Coronary artery (tissue), 2 donors: ENCODE results near the gene FBXO17.
"Not testable (repeated sequence)": the region's sequence is repeated elsewhere in the genome, so short reads cannot be mapped to it uniquely, and the experiment has no call there.

Experiments
- DNase-seq: peaks from one replicate; pipeline ENCODE4 v3.0.0-alpha.2; 2017; ENCODE audit warnings: low spot score
- H3K27ac ChIP-seq, 2 donors: fragments of 200-600 bp; sonication (generic); one replicate each; pipeline ENCODE4 v1.5.1; 2016 to 2019
- H3K4me3 ChIP-seq: fragments of 200-600 bp; sonication (generic); 2 replicates; pipeline ENCODE4 v1.5.1; 2016; ENCODE audit warnings: mild to moderate bottlenecking, moderate library complexity
- TF ChIP-seq, protein P1 (sequence below): fragments of 200-600 bp; sonication (generic); IDR thresholded peaks from one replicate; pipeline ENCODE4 v1.5.1; 2019; ENCODE audit warnings: antibody characterized with exemption

FBXO17 gene

DNA sequence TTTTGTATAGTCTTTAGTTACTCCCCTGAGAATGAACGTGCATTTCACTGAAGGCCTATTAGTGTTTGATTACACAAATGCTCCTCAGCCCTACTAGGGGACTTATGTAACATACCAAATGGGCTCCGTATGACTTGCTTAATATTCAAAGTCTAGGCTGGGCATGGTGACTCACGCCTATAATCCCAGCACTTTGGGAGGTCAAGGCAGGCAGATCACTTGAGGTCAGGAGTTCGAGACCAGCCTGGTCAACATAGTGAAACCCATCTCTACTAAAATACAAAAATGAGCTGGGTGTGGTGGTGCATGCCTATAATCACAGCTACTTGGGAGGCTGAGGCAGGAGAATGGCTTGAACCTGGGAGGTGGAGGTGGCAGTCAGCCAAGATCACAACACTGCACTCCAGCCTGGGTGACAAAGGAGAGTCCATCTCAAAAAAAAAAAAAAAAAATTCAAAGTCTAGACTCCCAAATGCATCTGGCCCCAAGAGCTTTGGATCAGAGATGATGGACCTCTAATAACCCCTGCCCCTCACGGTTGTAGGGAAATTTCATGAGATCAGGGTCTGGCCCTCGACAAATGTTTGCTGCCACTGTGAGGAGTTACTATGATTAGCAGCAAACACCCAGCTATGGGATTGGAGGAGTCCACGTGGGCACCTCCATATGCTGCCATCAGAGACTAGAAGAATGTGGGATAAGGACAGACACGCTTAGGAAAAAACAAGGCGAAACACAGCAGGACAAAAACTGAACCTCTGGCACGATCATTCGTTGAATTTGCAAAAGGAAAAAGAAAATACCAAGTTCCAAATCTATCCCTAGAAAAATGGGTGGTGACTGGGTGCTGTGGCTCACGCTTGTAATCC, 4.6 kb downstream of the FBXO17 start:
- DNase-seq: no peak
- H3K27ac ChIP-seq: no peak overlapping the region
- TF ChIP-seq, protein P1, sequence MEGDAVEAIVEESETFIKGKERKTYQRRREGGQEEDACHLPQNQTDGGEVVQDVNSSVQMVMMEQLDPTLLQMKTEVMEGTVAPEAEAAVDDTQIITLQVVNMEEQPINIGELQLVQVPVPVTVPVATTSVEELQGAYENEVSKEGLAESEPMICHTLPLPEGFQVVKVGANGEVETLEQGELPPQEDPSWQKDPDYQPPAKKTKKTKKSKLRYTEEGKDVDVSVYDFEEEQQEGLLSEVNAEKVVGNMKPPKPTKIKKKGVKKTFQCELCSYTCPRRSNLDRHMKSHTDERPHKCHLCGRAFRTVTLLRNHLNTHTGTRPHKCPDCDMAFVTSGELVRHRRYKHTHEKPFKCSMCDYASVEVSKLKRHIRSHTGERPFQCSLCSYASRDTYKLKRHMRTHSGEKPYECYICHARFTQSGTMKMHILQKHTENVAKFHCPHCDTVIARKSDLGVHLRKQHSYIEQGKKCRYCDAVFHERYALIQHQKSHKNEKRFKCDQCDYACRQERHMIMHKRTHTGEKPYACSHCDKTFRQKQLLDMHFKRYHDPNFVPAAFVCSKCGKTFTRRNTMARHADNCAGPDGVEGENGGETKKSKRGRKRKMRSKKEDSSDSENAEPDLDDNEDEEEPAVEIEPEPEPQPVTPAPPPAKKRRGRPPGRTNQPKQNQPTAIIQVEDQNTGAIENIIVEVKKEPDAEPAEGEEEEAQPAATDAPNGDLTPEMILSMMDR: no peak

DNA sequence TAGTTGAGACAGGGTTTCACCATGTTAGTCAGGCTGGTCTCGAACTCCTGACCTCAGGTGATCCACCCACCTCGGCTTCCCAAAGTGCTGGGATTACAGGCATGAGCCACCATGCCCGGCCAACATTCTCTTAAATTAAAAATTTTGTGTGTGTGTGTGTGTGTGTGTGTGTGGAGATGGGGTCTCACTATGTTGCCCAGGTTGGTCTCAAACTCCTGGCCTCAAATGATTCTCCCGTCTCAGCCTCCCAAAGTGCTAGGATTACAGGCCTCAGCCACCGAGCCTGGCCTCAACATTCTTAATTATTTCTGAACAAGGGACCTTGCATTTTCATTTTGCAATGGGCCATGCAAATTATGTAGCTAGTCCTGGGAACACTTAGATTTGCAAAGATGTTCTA, 9.4 kb downstream of the FBXO17 start:
- not testable (repeated sequence) for H3K4me3 ChIP-seq, DNase-seq, H3K27ac ChIP-seq

More for the DNA sequence above, 4.6 kb downstream of the FBXO17 start:
- H3K4me3 ChIP-seq: no peak overlapping the region

DNA sequence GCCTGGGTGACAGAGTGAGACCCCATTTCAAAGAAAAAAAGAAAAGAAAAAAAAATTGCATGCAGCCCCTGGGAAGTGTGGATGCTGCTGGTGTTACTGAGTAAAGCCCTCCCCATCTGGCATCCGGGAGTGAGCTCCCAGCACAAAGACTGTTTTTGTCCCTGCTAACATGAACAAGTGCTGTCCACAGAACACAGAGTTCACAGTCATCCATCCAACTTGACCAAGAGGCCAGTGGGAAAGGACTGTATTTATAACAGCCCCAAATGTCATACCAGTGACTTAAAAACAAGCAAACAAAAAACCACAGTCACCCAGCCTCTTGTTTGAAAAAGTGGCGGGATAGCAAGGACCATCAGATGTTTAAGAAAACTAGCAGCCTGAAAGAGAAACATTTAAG, 10.8 kb downstream of the FBXO17 start:
- H3K27ac ChIP-seq: no peak overlapping the region
- no peak for DNase-seq
- H3K4me3 ChIP-seq: no peak overlapping the region
- TF ChIP-seq, protein P1: no peak

DNA sequence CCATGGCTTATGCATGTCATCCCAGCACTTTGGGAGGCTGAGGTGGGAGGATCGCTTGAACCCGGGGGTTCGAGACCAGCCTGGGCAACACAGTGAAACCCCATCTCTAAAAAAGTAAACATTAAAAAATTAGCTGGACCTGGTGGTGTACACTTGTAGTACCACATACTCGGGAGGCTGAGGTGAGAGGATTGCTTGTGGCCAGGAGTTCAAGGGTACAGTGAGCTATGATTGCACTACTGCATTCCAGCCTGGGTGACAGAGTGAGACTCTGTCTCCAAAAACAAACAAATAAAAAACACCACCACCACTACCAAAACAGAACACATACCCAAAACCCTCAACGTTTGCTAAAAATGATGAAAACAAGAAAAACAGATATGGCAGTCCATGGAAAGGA, 15.9 kb downstream of the FBXO17 start:
- no peak for DNase-seq
- TF ChIP-seq, protein P1: no peak
- H3K4me3 ChIP-seq: no peak overlapping the region
- no peak overlapping the region for H3K27ac ChIP-seq

DNA sequence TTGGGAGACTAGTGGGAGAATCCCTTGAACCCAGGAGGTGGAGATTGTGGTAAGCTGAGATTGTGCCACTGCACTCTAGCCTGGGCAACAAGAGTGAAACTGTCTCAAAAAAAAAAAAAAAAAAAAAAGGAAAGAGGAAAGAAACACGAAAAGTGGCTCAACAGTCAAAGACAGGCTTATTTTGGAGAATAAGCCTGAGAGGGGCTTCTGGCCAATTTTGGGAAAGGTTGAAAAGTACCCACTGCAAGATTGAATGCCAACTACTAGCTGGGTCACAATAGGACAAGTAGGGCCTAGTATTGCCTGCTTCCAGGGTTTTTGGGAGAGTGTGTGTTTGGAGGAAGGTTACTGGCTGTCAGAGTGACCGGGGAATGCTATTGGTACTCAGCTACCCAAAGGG, 17.2 kb downstream of the FBXO17 start:
- H3K4me3 ChIP-seq: no peak overlapping the region
- H3K27ac ChIP-seq: no peak overlapping the region
- TF ChIP-seq, protein P1: no peak
- no peak for DNase-seq

DNA sequence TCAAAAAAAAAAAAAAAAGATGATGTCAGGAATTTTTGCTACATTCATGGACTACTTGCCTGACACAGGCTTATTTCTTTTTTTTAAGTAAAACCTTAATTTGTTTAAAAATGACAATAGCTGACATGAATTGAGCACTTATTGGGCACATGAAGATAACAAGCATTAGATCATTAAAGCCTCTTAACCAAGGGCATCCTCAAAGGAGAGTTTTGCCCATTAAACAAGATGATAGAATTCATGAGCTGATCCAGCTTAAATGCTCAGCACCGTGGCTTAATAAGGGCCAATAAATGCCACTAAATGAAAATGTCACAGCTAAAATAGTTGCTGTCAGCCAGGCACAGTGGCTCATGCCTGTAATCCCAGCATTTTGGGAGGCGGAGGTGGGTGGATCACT, 19.3 kb downstream of the FBXO17 start:
- Histone ChIP-seq H3K27ac (no peak overlapping the region), H3K4me3 (no peak overlapping the region)
- no peak for DNase-seq
- TF ChIP-seq, protein P1: no peak

DNA sequence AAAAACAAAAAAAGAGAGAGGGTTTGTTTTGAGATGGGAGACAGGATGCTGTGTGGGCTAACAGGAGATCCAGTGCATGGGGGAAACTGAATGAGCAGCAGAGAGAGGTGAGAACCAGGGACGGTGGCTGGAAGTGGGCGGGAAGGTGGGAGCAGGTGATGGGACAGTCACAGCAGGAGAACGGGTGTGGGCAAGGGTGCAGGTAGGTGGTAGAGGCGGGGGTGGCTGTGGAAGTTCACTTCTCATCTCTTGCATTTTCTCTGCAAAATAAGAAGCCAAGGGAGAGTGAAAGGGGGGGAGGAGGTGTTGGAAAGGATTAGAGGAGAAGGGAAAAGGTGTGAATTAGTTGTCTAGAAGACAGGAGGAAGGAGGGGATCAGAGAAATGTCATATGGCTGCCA, 21.9 kb downstream of the FBXO17 start:
- no peak for DNase-seq

More for the DNA sequence above, 21.9 kb downstream of the FBXO17 start:
- TF ChIP-seq, protein P1: no peak
- no peak overlapping the region for H3K4me3 ChIP-seq
- no peak overlapping the region for H3K27ac ChIP-seq
